Myocyte (in vitro differentiated cells): Measurements from ENCODE around the gene TOMM6. TPM values are rescaled to one million over a fixed set of nuclear protein-coding genes. Genes with fewer than 3 reads are reported as not detected.
A peak's percentile ranks its signal among the peaks of the same experiment; 100 is the strongest.
"Not testable (repeated sequence)": the region's sequence is repeated elsewhere in the genome, so short reads cannot be mapped to it uniquely, and the experiment has no call there.

Experiments
- DNase-seq: peaks from one replicate; pipeline ENCODE4 v3.0.0-alpha.2; 2012; ENCODE audit warnings: low read depth
- total RNA-seq: library from RNA; depleted of rRNA; stranded (reverse); fragments of >200 nt; gene quantifications from 2 replicates; pipeline ENCODE4 v1.2.3, GENCODE V29; 2014

Gene TOMM6
- total RNA-seq, 1 donor from 2014 or later: 101 TPM

DNA sequence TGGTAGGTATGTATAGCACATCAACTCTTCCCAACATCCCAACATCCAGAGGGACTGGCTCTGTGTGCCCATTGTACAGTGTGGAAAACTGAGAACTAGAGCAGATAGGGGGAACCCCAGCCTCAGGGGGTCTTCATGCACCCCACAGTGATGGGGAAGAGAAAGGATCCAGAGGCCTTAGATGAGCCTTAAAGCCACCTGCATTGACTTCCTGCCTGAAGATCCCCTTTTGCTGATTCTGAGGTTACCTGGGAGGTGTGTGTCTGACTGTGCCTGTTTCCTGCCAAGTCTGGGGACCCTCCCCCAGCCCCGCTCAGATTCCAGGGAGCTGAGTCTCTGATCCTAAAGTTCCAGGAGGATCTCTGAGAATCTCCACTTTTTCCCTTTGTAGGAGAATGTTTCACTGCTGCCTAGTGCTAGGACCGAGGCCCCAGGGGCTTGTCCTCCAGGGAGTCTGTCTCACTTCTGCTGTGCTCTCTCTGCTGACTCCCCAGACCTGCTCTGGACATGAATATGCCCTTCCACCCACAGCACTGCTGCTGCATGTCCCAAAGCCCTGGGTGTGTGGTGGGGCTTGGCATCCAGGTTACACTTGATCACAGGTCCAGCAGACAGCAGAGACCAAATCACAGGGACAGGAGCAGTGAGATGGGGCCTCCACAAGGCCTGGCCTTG lies 27.5 kb upstream of the TOMM6 start:
- no peak for DNase-seq

DNA sequence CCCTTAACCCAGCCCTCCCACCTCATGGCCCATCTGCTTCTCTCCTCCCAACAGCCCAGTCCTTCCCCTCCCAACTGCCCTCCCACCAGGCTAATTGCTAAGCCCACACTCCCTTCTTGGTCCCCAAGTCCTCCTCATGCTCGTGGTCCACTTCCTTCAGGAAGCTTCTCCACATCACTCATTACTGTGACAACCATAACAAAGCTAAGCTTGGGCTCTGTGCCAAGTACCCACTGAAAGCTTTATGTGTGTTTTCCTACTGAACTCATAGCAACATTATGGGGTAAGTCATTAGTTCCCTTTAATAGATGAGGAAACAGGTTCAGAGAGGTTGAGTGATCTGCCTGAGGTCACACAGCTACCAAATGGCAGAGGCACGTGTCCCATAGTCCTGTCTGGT lies 24.0 kb upstream of the TOMM6 start:
- DNase-seq: no peak

DNA sequence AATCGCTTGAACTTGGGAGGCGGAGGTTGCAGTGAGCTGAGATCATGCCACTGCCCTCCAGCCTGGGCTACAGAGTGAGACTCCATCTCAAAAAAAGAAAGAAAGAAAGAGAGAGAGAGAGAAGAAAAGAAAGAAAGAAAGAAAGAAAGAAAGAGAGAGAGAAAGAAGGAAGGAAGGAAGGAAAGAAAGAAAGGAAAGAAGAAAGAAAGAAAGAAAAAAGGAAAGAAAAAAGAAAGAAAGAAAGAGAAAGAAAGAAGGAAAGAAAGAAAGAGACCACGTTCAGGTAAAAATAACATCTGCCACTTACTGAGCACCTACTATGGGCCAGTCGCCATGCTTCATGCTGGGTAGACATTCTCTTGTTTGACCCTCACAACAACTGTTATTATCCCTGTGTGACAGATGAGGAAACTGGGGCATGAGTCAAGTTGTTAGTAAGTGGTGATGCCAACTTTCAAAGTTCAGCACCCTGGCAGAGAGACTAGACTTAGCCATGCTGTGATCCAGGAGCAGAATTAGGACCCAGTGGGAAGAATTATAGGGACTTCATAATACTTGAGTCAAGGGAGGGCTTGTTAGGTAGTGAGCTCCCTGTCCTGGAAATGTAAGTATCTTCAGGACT lies 21.3 kb upstream of the TOMM6 start:
- not testable (repeated sequence) for DNase-seq

DNA sequence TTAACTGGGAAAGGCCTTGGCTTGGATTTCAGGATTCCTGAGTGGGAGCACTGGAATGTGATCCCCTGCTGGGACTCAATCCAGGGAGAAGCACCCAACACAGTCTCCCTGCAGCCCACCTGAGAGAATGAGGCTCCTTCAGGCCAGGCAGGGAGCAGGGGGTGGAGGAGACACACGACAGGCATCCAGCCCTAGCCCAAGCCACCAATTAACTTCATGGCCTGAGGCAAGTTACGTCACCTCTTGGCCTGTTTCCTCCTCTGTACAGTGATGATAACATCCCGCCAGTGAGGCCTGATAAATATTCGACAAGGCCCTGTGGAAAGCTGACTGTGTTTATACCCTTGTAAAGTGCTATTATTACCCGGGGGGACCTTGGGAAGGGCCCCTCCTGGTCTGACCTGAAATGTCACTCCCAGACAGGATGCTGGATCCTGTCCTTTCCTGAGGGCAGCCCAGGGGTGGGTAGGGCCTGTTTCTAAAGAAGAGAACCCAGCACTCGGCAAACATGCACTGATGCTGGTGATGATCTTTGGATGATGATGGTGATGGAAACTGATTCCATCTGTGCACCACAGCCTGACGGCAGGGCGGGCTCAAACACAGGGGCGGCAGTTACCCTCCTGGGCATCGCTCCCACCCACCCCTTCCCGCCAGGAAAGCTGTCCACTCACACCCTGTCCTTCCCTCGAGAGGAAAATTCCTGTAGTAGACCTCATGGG lies 20.2 kb upstream of the TOMM6 start:
- no peak for DNase-seq

DNA sequence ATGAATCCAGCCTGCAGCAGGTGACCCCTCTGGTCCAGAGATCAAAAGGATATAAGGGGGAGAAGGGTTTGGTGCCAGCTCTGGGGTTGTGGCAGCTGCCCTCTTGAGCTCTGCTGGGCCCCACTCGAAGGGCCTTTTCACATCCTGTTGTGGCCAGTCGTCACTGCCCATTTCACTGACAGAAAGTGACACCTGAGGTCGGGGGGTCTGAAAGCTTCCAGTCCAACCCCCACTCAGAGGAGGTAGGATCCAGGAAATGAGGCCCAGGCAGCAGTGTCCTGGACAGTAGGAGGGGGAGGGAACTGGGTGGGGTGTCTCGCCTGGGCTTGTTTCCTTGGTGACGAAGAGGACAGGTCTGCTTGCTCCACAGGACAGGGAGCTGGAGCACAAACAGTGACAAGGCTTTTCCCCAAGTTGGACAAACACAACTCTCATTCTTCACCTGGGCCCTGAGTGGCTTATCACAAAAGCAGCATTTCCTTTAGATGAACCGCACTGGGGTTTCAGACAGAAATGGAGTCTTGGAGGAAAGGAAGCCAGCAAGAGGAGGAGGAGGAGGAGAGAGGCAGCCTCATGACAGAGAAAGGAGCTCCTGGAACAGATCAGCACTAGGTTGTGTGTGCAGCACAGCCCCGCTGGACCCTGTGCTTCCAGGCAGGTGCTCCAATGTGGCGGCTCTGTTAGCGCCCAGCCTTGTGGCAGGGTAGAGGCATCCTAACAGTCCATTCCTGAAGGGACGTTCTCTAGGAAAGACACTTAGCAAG lies 18.8 kb upstream of the TOMM6 start:
- DNase-seq: no peak

DNA sequence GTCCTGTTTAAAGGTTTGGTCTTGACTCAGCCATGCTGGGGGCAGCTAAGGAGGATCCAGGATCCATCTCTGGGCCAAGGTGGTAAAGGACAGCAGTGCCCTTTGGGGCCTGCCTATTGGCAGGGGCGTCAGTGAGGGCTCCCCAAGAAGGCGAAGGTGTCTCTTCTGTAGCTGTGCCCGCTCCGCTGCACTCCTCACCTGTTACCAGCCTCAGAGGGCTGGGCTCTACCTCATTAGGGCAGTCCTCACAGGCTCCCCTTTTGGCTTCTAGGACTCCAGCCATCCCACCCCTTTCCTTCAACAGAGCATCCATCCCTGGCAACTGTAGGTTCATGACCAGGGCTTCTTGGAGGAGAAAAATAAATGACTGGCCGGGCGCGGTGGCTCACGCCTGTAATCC lies 18.1 kb upstream of the TOMM6 start:
- DNase-seq: no peak

DNA sequence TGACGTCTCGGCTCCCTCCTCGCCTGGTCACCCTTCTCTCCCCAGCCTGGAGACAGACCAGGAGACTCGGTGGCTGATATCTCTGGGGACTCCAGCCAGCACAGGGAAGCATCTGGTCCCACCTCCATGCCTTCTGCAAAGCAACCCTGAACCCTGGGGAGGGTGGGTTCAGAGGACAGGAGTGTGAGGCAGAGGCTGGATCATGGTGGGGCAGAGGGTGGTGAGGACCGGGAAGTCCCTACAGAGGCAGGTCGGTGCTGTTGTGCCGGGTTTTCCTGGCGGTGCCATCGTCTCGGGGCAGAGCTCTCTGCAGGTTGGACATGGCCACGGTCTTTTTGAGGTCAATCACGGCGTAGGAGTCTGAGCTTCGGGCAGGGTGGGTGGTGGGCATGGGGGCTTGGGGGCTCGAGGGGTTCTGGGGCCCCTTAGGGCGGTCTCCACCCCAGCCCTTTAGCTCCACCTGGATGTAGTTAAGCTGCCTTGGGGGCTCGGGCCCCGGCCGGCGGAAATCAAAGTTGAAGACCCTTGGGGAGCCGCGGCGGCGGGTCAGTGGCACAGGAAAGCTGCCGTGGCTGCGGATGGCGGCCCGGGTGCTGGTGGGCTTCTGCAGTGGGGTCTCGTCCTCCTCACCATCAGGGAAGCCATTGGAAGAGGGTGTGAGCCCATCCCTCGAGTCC lies 17.0 kb upstream of the TOMM6 start:
- no peak for DNase-seq

DNA sequence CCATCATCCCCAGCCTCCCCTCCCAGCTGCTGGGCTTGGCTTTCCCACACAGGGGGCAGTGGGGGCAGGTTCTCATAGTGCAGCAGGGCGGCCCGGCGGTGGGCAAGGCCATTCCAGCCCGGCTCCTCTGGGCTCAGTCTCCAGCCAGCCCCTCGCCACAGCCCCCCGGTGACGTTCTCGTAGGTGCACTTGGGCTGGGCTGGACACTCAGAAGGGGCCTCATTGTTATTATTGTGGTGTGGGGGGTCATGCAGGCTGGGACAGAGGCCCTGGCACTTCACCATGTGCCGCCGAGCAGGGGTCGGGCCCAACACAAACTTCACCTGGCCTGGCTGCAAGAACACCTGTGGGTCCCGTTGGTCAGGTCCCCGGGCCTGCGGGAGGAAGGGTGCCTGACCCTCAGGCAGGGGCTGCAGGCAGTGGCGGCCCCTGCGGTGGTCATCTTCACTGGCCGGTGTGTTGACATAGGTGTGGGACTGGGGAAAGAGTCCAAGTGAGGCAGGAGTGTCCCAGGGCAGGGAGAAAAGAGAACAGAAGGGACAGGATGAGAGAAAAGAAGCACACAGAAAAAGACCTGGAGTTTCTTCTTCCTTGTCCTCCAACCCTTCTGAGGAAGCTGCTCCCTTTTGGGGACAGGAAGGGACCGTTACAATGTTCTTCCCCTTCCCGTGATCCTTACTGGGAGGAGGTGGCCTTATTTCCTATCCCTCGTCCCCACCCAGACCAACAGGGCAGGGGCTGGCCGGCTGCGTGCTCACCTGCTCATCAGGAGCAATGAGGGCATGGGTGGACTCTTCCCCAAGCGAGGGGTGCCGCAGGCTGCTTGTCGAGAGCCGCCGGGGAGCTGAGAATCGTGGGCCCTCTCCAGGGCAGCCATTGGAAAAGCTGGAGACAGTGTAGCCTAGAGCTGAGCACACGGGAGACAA lies 16.2 kb upstream of the TOMM6 start:
- no peak for DNase-seq

DNA sequence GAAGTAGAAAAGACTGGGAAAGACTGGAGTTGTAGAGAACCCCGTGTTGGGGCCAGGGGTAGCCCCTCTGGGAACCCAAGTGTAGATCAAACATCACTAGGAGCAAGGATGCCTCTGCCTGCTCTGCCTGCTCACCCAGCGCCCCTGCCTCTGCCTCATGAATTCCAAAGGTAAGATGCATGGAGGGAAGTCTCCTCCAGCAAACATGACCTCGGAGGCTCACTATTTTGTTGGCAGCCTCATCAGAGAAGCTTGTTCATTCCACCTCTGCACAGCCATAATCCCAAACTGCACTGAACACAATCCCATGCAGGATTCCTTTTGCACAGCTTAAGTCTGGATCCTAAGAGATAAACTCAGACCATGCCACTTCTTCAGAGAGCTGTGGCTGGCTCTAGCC lies 12.7 kb upstream of the TOMM6 start:
- DNase-seq: no peak

DNA sequence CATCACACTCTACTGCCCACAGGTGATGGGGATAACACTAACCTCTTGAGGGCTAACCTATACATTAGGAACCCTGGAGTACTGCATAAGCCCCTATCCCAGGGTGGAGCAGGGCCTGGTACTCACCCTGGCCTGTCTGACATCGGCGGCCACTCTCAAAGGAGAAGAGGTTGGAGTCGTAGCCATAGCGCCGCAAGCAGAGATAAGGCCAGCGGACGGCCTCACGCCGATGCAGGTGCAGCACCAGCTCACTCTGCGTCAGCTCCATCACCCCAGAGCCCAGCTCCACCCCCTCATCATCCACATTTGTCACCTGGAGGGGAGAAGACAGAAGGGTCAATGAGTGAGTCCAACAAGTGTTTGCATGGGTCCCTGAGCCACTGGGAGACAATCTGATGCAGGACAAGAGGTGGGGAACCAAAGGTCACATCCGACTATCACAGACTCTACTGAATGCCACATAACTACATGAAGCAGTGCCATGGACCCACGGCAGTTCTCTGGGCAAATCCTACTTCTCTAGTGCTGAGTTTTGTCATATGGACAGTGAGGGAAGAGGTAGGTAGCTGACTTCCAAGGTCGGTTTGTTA lies 12.1 kb upstream of the TOMM6 start:
- DNase-seq: no peak

DNA sequence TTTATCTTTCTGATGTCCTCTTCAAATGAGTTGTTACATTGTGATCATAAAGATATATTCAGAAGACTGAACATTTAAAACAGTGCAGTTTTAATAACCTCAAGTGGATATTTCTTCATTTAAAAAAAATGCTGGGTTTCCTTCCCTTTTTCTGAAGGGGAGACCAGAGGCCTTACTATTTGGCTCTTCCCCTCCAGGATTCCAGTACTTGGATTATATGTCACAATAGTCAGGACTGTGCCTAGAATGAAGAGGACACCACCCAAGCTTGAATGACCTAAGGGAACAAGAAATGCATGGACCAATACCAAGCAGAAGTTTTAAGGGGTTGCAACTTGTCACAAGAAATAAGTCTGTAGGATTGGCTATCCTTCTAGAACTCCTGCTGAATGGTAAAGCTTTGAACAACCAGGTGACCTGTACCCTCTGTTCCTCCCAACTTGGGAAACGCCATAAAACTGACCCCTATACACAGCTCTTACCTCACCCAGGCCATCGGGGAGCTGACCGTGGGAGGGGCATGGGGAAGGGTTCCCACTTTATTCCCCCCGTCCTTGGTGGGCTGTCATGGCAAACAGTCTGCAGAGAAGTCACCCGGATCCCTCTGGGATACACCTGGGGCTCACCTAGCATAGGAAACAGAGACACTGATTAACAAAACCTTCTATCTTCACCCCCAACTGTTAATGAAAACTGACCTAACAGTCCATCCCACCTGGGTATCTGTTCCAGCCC lies 9.8 kb upstream of the TOMM6 start:
- no peak for DNase-seq

DNA sequence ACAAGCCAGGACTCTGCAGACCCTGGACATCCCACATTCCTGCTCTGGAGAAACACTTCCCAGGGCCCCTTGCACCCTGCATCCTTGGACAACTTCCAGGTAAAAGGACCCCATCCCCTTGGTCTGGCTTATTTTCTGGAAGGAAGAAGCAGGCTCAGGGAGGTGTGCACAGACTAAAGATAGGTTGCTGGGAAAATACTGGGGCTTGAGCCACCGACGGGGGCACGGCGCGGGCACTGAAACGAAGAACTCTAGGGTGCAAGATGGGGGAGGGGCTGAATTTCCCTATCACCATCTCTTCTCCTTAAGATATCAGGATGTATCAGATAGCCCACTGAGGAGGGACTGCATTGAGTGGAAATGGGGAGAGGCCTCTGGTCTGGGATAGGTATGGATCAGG lies 8.6 kb upstream of the TOMM6 start:
- DNase-seq: no peak

DNA sequence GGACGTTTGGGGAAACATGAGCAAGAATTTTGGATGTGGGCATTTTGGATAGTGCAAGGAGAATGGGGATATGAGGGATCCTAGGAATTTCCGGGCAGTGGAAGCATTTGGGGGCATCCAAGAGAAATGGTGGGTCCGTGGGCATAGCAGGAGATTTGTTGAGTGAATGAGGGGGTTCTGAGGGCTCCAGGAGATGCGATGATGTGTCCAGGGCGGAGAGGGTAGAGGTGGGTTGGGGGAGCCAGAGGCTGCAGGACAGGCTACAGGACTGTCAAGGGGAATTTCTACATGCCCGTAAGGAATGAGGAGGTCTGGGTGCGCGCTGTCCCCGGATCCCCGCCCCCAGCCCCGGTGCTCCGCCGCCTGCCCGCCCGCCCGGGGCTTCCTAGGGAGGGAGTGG lies 8.2 kb upstream of the TOMM6 start:
- DNase-seq: peak; percentile 11

DNA sequence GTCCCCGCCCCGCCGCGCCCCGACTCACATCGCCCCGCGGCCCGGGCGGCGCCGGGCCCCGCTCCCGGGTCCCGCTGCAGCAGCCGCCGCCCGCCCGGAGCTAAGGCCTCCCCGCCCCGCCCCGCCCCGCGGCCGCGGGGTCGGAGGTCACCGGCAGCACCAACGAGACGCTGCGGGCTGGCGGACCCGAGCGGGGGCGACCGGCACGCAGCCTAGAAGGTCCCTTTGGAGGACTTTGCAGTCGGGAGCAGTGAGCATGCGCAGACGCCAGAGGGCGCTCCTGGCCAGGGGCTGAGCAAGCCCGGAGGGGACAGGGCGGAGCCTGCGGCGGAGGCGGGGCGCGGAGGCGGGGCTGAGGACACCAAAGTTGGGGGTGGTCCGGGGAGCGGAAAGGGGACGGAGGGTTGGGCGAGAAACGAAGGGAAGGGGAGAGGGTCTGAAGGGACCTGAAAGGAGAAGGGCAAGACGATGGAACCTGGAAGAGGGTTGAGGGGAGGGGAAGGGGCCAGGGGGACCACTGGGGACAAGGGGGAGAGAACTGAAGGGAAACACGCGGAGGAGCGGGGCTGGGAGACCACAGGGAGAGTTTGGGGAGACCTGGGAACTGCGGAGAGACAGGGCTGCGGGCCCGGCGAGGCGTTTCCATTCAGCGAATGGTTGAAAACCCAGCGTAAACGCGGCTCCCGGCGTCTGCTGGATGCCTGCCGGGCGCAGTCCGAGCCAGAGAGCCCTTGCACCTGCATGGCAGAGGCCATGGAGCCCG lies 7.5 kb upstream of the TOMM6 start, which contains the start of gene FRS3:
TSS of gene FRS3 (minus strand) at position 113 of the 763 bp plus-strand sequence. CDS start 2,913 bp downstream, outside the sequence.
- DNase-seq: peak; percentile 97

DNA sequence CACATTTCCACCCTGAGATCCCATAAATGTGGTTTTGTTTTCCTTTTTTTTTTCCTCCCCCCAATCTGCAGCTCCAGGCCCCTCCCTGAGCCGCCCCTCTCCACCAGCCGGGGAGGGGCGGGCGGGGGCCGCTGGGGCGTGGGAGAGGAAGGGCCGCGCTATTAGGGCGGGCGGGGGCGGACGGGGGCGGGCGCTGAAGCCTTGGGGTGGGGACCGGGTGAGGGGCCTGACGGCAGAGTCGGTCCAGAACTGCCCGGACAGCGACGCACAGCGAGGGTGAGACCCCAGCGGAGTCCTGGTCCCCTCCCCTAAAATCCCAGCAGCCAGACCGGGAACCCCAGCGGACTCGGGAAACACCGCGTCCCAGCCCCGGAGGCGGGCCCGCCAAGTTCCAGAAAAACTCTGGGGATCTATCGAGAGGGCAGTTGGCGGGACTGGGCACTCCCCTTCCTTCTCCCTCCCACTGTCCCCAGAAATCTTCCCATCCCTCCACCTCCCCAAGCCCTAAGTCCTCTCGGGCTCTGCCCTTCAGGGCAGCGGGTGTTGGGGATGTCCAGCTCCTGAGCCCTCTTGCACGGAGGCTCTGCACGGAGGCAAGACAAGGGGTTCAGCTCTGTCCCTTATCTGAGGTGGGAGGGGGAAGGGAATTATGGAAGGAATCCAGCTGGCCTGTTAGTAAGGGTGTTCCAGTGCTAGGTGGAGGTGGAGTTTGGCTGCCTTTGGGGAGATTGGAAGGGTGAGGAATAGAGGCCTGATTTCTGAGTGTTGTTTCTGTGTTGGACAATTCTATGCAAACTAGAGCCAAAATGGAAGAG lies 6.7 kb upstream of the TOMM6 start, which contains the start of gene PRICKLE4:
TSS of gene PRICKLE4 (plus strand) at position 232 of the 815 bp plus-strand sequence. CDS start 2,692 bp downstream, outside the sequence.
- peak; percentile 38 for DNase-seq

DNA sequence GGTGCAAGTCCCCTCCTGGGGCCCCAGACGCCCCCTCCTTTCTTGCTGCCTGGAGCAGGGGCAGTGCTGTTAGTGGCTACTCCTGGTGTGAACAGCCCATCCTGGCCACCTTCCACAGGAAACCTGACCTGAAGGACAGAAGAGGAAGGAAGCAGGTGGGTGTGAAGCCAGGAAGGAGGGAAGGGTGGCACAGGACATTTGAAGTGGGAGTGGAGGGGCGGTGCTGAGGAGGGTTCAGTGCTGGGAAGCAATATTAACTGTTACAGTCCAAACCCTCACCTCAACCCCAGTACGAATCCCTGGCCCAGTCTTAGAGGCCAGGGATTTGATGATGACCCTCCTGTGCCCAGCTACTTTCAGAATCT lies 6.1 kb upstream of the TOMM6 start:
- DNase-seq: no peak

DNA sequence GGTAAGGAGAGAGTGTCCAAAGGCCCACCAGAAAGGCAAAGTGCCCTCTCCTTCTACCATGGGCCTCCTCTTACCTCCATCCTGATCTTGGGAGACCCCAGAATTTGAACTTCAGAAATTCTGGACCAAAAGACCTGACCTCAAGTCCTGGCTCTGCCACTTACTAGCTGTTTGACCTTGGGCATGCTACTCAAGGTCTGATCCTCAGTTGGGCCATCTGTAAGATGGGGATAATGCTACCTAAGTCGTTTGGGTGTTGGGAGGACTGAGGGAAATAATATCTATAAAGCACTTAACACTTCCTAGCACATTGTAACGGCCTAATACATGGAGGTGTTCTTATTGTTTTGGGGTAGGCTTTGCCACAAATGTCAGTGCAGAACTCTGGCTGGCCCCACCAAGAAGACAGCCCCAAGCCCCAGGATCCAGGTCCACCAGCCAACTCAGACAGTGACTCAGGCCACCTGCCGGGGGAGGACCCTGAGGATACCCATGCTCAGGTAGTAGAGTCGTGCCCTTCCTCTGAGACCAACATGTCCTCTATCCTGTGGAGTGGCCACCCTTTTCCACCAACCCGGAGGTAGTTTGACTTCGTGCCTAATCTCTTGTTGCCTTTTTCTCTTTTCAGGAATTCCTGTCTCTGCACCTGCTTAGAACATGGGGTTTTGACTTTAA lies 4.3 kb upstream of the TOMM6 start:
- DNase-seq: no peak
